Measurements from ENCODE around the gene KHDC4. TPM values are rescaled to one million over a fixed set of nuclear protein-coding genes. Genes with fewer than 3 reads are reported as not detected.

Gene KHDC4
- total and polyA plus RNA-seq, 4 donors, result 8.4 to 32.6 (median 14.8) TPM

GRCh38 chr1:155973723-155974122 lies 39.5 kb upstream of the KHDC4 start:
- DNase-seq (ENCODE audit: low spot score), result no peak
- Histone ChIP-seq H3K9ac (ENCODE audit: low read depth in 1 of 2, low read length in 2 of 2) (no peak overlapping the region), H3K27me3 (ENCODE audit: control insufficient read depth in 4 of 4, insufficient read depth in 4 of 4, low read length in 3 of 4) (no peaks in the 10 kb centered on the region), H3K4me1 (ENCODE audit: control insufficient read depth in 4 of 4, insufficient read depth in 4 of 4, low read length in 3 of 4) (peaks cover 9 to 44% (median 15%) of the 10 kb centered on the region in 4 donors), H3K36me3 (ENCODE audit: control insufficient read depth in 4 of 4, insufficient read depth in 3 of 4, low read depth in 1 of 4, low read length in 3 of 4) (peaks cover 0 to 2% (median 0%) of the 10 kb centered on the region in 4 donors), H3K4me3 (ENCODE audit: low read depth in 1 of 3, low read length in 3 of 3) (no peak overlapping the region), H3K27ac (ENCODE audit: low read depth in 1 of 2, low read length in 2 of 2) (no peak overlapping the region), H3K9me3 (ENCODE audit: control insufficient read depth in 4 of 4, low read length in 3 of 4) (no peaks in the 10 kb centered on the region)
- 80% methylated on average over 3 of the region's 3 CpGs for WGBS
- no peak for TF ChIP-seq SP1 (IDR thresholded peaks at IDR 0.05)
- no peak for TF ChIP-seq HNF4G (IDR thresholded peaks at IDR 0.05)
- TF ChIP-seq YY1 (IDR thresholded peaks at IDR 0.05), result no peak
- TF ChIP-seq HNF4A (conservative IDR thresholded peaks at IDR 0.05), result no peak
- TF ChIP-seq RXRA (IDR thresholded peaks at IDR 0.05), result no peak
- no peak for TF ChIP-seq TAF1 (conservative IDR thresholded peaks at IDR 0.05)
- TF ChIP-seq REST (IDR thresholded peaks at IDR 0.05), result no peak
- TF ChIP-seq ATF3 (IDR thresholded peaks at IDR 0.05), result no peak
- no peak for TF ChIP-seq FOXA2 (IDR thresholded peaks at IDR 0.05)
- TF ChIP-seq MAX (IDR thresholded peaks at IDR 0.05), result no peak
- TF ChIP-seq JUND (IDR thresholded peaks at IDR 0.05), result no peak
- no peak for TF ChIP-seq CTCF (IDR thresholded peaks at IDR 0.05; ENCODE audit: low read depth, low read length, missing input control)
- no peak for TF ChIP-seq RAD21 (IDR thresholded peaks at IDR 0.05)
- TF ChIP-seq ZBTB33 (IDR thresholded peaks at IDR 0.05), result no peak
- no peak for TF ChIP-seq GABPA (IDR thresholded peaks at IDR 0.05 in 1 of 2, conservative IDR thresholded peaks at IDR 0.05 in 1 of 2)
